BLaER1 treated with 17β-estradiol and CSF1 and Interleukin-3, amounts not matched to agents 10 nM and 100 nM (cell line): Measurements from ENCODE around the gene AGAP1.
A peak's percentile ranks its signal among the peaks of the same experiment; 100 is the strongest.

Experiments used
- H3K27ac ChIP-seq, 11 experiments: shearing (Covaris generic); formaldehyde crosslinking; 2 replicates each; pipeline ENCODE4 v1.8.1; 2022
- H3K27me3 ChIP-seq, 11 experiments: shearing (Covaris generic); formaldehyde crosslinking; 2 replicates each; pipeline ENCODE4 v1.8.1; 2022
- H3K36me3 ChIP-seq, 11 experiments: shearing (Covaris generic); formaldehyde crosslinking; 2 replicates each; pipeline ENCODE4 v1.8.1; 2022
- H3K4me1 ChIP-seq, 10 experiments: shearing (Covaris generic); formaldehyde crosslinking; 2 replicates each; pipeline ENCODE4 v1.8.1; 2022
- H3K4me2 ChIP-seq, 11 experiments: shearing (Covaris generic); formaldehyde crosslinking; 2 replicates each; pipeline ENCODE4 v1.8.1; 2022
- H3K4me3 ChIP-seq, 10 experiments: shearing (Covaris generic); formaldehyde crosslinking; 2 replicates each; pipeline ENCODE4 v1.8.1; 2022
- H3K9ac ChIP-seq, 11 experiments: shearing (Covaris generic); formaldehyde crosslinking; 2 replicates each; pipeline ENCODE4 v1.8.1; 2022
- H3K9me3 ChIP-seq, 11 experiments: shearing (Covaris generic); formaldehyde crosslinking; replicated peaks in 1 of 11; 2 replicates each; pipeline ENCODE4 v1.8.1; 2022
- H4K20me1 ChIP-seq, 11 experiments: shearing (Covaris generic); formaldehyde crosslinking; 2 replicates each; pipeline ENCODE4 v1.8.1; 2022
- Cebpa-rat ChIP-seq, 11 experiments: shearing (Covaris generic); IDR thresholded peaks; 2 replicates each; pipeline ENCODE4 v1.8.1; 2022

AGAP1 gene

DNA sequence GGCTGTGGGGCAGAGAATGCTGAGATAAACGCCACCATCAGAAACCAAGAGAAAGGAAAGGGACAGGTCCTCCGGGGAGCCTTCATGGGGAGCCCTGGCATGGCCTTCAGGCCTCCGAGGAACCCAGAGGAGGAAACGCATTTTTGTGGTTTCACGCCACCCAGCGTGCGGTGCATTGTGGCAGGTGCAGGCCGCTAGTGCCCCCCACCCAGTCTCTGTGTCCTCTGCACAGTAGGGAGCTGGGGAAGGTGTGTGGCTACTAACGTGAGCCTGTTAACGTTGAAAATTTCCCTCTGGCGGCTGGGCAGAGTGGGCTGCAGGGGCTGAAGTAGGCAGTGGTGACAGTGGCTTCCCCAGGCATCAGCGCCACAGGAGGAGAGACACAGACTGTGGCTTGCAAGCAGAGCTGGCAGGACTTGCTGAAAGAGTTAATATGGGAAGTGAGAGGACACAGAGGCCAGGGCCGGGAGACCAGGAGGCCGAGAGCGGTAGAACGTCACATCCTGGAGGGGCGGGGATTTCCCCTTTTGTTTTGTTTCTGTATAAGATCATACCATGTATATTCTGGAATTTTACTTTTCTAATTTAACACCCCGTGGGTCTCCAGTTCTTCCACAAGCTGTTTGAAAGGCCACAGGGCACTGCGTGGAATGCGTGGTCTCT lies 507.5 kb downstream of the AGAP1 start:
- Histone ChIP-seq H3K27ac (peak overlapping the region; percentile 58 to 82 (median 74)), H3K9ac (peak overlapping the region; percentile 34 to 65 (median 62); a peak in 21 of 22 replicates), H4K20me1 (no peaks in the 10 kb centered on the region), H3K27me3 (no peaks in the 10 kb centered on the region), H3K9me3 (peaks cover 0 to 26% (median 8%) of the 10 kb centered on the region in 11 experiments; a peak in 16 of 22 replicates), H3K4me2 (peak overlapping the region; percentile 84 to 97 (median 92)), H3K4me3 (peak overlapping the region; percentile 34 to 63 (median 45)), H3K4me1 (peaks cover 29 to 82% (median 74%) of the 10 kb centered on the region in 10 experiments), H3K36me3 (peaks cover 0 to 25% (median 13%) of the 10 kb centered on the region in 11 experiments; a peak in 10 of 22 replicates)
- TF ChIP-seq Cebpa-rat (IDR thresholded peaks at IDR 0.05) = no peak

GRCh38 chr2:236001854-236002253 lies 508.0 kb downstream of the AGAP1 start:
- Histone ChIP-seq H3K4me1 (peaks cover 29 to 83% (median 72%) of the 10 kb centered on the region in 10 experiments), H3K4me2 (peak overlapping the region; percentile 84 to 97 (median 92)), H3K9ac (peak overlapping the region in 10 of 11 experiments; percentile 34 to 65 (median 63); a peak in 19 of 22 replicates), H3K36me3 (peaks cover 0 to 27% (median 13%) of the 10 kb centered on the region in 11 experiments; a peak in 9 of 22 replicates), H3K9me3 (peaks cover 0 to 30% (median 14%) of the 10 kb centered on the region in 11 experiments; a peak in 16 of 22 replicates), H4K20me1 (no peaks in the 10 kb centered on the region), H3K27ac (peak overlapping the region; percentile 38 to 82 (median 74)), H3K4me3 (peak overlapping the region; percentile 34 to 63 (median 45); a peak in 15 of 20 replicates), H3K27me3 (no peaks in the 10 kb centered on the region)
- TF ChIP-seq Cebpa-rat (IDR thresholded peaks at IDR 0.05) = no peak

DNA sequence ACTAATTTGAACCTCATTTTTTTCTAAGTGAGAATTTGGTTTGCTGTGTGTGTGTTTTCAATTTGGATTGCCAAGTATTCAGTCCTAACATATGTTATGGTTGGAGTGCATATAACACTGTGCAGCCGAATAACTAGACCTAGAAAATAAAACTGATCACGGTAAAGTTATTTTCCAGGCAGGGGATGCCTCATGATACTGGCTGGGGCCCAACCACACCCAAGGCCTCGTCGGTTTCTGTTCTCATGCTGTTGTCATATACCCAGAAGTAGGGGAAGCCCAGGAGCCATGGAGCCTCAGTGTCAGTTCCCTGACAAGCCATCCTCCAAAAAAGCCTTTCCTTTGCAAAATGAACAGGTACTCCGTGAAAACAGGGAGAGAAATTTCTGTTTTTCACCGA lies 514.2 kb downstream of the AGAP1 start:
- Histone ChIP-seq H3K9ac (peak overlapping the region in 1 of 11 experiments; percentile 10; a peak in 1 of 22 replicates), H3K4me2 (peak overlapping the region in 10 of 11 experiments; percentile 18 to 79 (median 50); a peak in 16 of 22 replicates), H3K4me3 (no peak overlapping the region), H3K27me3 (peaks cover 0 to 3% (median 0%) of the 10 kb centered on the region in 11 experiments; a peak in 5 of 22 replicates), H3K9me3 (peaks cover 0 to 34% (median 21%) of the 10 kb centered on the region in 11 experiments; a peak in 17 of 22 replicates), H4K20me1 (no peaks in the 10 kb centered on the region), H3K36me3 (peaks cover 0 to 28% (median 5%) of the 10 kb centered on the region in 11 experiments; a peak in 7 of 22 replicates), H3K27ac (peak overlapping the region in 2 of 11 experiments; percentile 8 to 12; a peak in 1 of 22 replicates), H3K4me1 (peaks cover 31 to 100% (median 89%) of the 10 kb centered on the region in 10 experiments)
- TF ChIP-seq Cebpa-rat (IDR thresholded peaks at IDR 0.05) = no peak

GRCh38 chr2:236008857-236009256 lies 515.0 kb downstream of the AGAP1 start:
- H3K9me3 ChIP-seq = peaks cover 0 to 34% (median 21%) of the 10 kb centered on the region in 11 experiments; a peak in 17 of 22 replicates

GRCh38 chr2:236010920-236011685 lies 517.3 kb downstream of the AGAP1 start:
- H3K4me2 ChIP-seq = peak overlapping the region; percentile 55 to 85 (median 76)
- peaks cover 23 to 33% (median 29%) of the 10 kb centered on the region in 11 experiments for H3K27me3 ChIP-seq
- peak overlapping the region in 9 of 11 experiments; percentile 27 to 72 (median 63); a peak in 17 of 22 replicates for H3K27ac ChIP-seq
- H3K36me3 ChIP-seq = peaks cover 0 to 26% (median 5%) of the 10 kb centered on the region in 11 experiments; a peak in 7 of 22 replicates
- peaks cover 0 to 27% (median 14%) of the 10 kb centered on the region in 11 experiments; a peak in 17 of 22 replicates for H3K9me3 ChIP-seq
- peak in 3 of 11 experiments; percentile 57 to 61 (median 59); a peak in 2 of 22 replicates for TF ChIP-seq Cebpa-rat (IDR thresholded peaks at IDR 0.05)
- H3K4me3 ChIP-seq = no peak overlapping the region
- H3K9ac ChIP-seq = peak overlapping the region in 6 of 11 experiments; percentile 31 to 61 (median 52); a peak in 10 of 22 replicates
- H3K4me1 ChIP-seq = peaks cover 48 to 100% (median 85%) of the 10 kb centered on the region in 10 experiments
- H4K20me1 ChIP-seq = peaks cover 0 to 7% (median 0%) of the 10 kb centered on the region in 11 experiments; a peak in 2 of 22 replicates

More at GRCh38 chr2:236008857-236009256, 515.0 kb downstream of the AGAP1 start:
- peak overlapping the region in 5 of 11 experiments; percentile 40 to 85 (median 78); a peak in 7 of 22 replicates for H3K4me2 ChIP-seq
- H3K36me3 ChIP-seq = peaks cover 0 to 28% (median 5%) of the 10 kb centered on the region in 11 experiments; a peak in 7 of 22 replicates
- peaks cover 3 to 12% (median 8%) of the 10 kb centered on the region in 11 experiments; a peak in 21 of 22 replicates for H3K27me3 ChIP-seq
- peaks cover 37 to 100% (median 89%) of the 10 kb centered on the region in 10 experiments for H3K4me1 ChIP-seq
- 0 out of 22 replicates have a peak, but pooled peaks cover 0 to 7% (median 0%) of the 10 kb centered on the region in 11 experiments for H4K20me1 ChIP-seq
- H3K9ac ChIP-seq = no peak overlapping the region
- no peak overlapping the region for H3K27ac ChIP-seq
- TF ChIP-seq Cebpa-rat (IDR thresholded peaks at IDR 0.05) = no peak
- H3K4me3 ChIP-seq = no peak overlapping the region

DNA sequence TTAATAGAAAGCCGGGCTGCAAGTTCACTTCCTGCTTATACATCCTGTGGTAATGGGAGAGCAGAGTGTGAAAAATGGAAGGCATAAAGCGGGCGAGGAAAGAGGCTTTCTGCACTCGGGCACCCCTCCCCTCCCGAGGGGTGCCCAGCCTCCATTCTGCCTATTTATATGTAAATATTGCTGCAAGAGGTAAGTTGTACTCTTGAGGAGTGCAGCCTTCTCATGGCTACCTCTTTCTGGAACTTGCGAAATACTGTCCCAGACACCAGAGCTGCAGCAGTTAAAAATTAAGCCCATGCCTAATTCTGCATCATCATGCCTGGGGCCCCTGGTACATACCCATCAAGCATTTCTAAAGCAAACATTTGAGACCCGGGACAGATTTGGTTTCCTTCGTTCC lies 518.3 kb downstream of the AGAP1 start:
- H3K9me3 ChIP-seq = peaks cover 0 to 17% (median 5%) of the 10 kb centered on the region in 11 experiments; a peak in 10 of 22 replicates
- H3K27me3 ChIP-seq = peaks cover 23 to 33% (median 29%) of the 10 kb centered on the region in 11 experiments
- H3K27ac ChIP-seq = peak overlapping the region in 8 of 11 experiments; percentile 28 to 72 (median 67); a peak in 15 of 22 replicates
- peaks cover 0 to 7% (median 0%) of the 10 kb centered on the region in 11 experiments; a peak in 2 of 22 replicates for H4K20me1 ChIP-seq
- H3K4me2 ChIP-seq = peak overlapping the region; percentile 55 to 85 (median 76)
- H3K4me1 ChIP-seq = peaks cover 48 to 90% (median 83%) of the 10 kb centered on the region in 10 experiments
- no peak overlapping the region; a peak in 1 of 20 replicates for H3K4me3 ChIP-seq
- H3K9ac ChIP-seq = peak overlapping the region in 3 of 11 experiments; percentile 42 to 59 (median 49); a peak in 4 of 22 replicates
- TF ChIP-seq Cebpa-rat (IDR thresholded peaks at IDR 0.05) = peak in 6 of 11 experiments; percentile 29 to 69 (median 53); a peak in 5 of 22 replicates
- H3K36me3 ChIP-seq = peaks cover 0 to 21% (median 5%) of the 10 kb centered on the region in 11 experiments; a peak in 8 of 22 replicates

GRCh38 chr2:236014408-236015131 lies 520.7 kb downstream of the AGAP1 start:
- Histone ChIP-seq H3K27ac (peak overlapping the region in 4 of 11 experiments; percentile 14 to 72 (median 50); a peak in 5 of 22 replicates), H3K4me1 (peaks cover 41 to 66% (median 61%) of the 10 kb centered on the region in 10 experiments), H3K27me3 (peaks cover 23 to 33% (median 29%) of the 10 kb centered on the region in 11 experiments), H3K36me3 (peaks cover 0 to 25% (median 12%) of the 10 kb centered on the region in 11 experiments; a peak in 14 of 22 replicates), H4K20me1 (peaks cover 0 to 7% (median 0%) of the 10 kb centered on the region in 11 experiments; a peak in 2 of 22 replicates), H3K4me2 (peak overlapping the region; percentile 51 to 85 (median 74)), H3K4me3 (no peak overlapping the region), H3K9ac (peak overlapping the region in 1 of 11 experiments; percentile 4; a peak in 1 of 22 replicates), H3K9me3 (peaks cover 0 to under 1% (median 0%) of the 10 kb centered on the region in 11 experiments; a peak in 1 of 22 replicates)
- TF ChIP-seq Cebpa-rat (IDR thresholded peaks at IDR 0.05) = no peak
